ENCODE measurements around the gene SDHA.
"Not testable (repeated sequence)": the region's sequence is repeated elsewhere in the genome, so short reads cannot be mapped to it uniquely, and the experiment has no call there.

Gene SDHA

GRCh38 chr5:189976-190365 lies 28.1 kb upstream of the SDHA start:
- no peak for TF ChIP-seq POLR2A (IDR thresholded peaks at IDR 0.05; ENCODE audit: low read depth, low read length)
- DNase-seq (ENCODE audit: insufficient read length, low spot score) (no peak), FAIRE-seq (no peak)

- no peak for TF ChIP-seq POLR2A (IDR thresholded peaks at IDR 0.05; ENCODE audit: low read depth, low read length)
- DNase-seq (ENCODE audit: insufficient read length, low spot score) (no peak), FAIRE-seq (no peak)
These were observed 27.6 kb upstream of the SDHA start for GRCh38 chr5:190366-191035.

- TF ChIP-seq POLR2A (IDR thresholded peaks at IDR 0.05; ENCODE audit: low read depth, low read length), result no peak
- DNase-seq (ENCODE audit: insufficient read length, low spot score), result no peak
- FAIRE-seq, result no peak
These were observed 26.8 kb upstream of the SDHA start, which contains the start of gene LRRC14B for GRCh38 chr5:191036-191948. TSS of gene LRRC14B (plus strand) at chr5:191495. CDS start at chr5:191539, 44 bp downstream.

- no peak; the same call in 1 of the 2 replicates for TF ChIP-seq POLR2A (IDR thresholded peaks at IDR 0.05; ENCODE audit: low read depth, low read length)
- DNase-seq (ENCODE audit: insufficient read length, low spot score) (no peak), FAIRE-seq (no peak)
These were observed 26.0 kb upstream of the SDHA start for GRCh38 chr5:191949-192690.

GRCh38 chr5:192691-192969 lies 25.5 kb upstream of the SDHA start:
- no peak for FAIRE-seq
- TF ChIP-seq POLR2A (IDR thresholded peaks at IDR 0.05; ENCODE audit: low read depth, low read length), result no peak
- DNase-seq (ENCODE audit: insufficient read length, low spot score), result no peak

GRCh38 chr5:192970-193831 lies 24.9 kb upstream of the SDHA start:
- DNase-seq (ENCODE audit: insufficient read length, low spot score) (no peak), FAIRE-seq (no peak)
- no peak for TF ChIP-seq POLR2A (IDR thresholded peaks at IDR 0.05; ENCODE audit: low read depth, low read length)

- no peak for TF ChIP-seq POLR2A (IDR thresholded peaks at IDR 0.05; ENCODE audit: low read depth, low read length)
- FAIRE-seq, result no peak
- DNase-seq (ENCODE audit: insufficient read length, low spot score), result no peak
These were observed 24.0 kb upstream of the SDHA start for GRCh38 chr5:194102-194501.

GRCh38 chr5:194603-195209 lies 23.4 kb upstream of the SDHA start:
- DNase-seq (ENCODE audit: insufficient read length, low spot score), result no peak
- FAIRE-seq, result no peak
- TF ChIP-seq POLR2A (IDR thresholded peaks at IDR 0.05; ENCODE audit: low read depth, low read length), result no peak

- TF ChIP-seq POLR2A (IDR thresholded peaks at IDR 0.05; ENCODE audit: low read depth, low read length), result no peak
- DNase-seq (ENCODE audit: insufficient read length, low spot score) (no peak), FAIRE-seq (no peak)
These were observed 22.5 kb upstream of the SDHA start for GRCh38 chr5:195401-196160.

GRCh38 chr5:196350-196749 lies 21.8 kb upstream of the SDHA start:
- TF ChIP-seq POLR2A (IDR thresholded peaks at IDR 0.05; ENCODE audit: low read depth, low read length), result no peak
- FAIRE-seq (no peak), DNase-seq (ENCODE audit: insufficient read length, low spot score) (no peak)

GRCh38 chr5:197031-197430 lies 21.1 kb upstream of the SDHA start:
- not testable (repeated sequence) for DNase-seq (ENCODE audit: insufficient read length, low spot score); FAIRE-seq

- TF ChIP-seq POLR2A (IDR thresholded peaks at IDR 0.05; ENCODE audit: low read depth, low read length), result no peak
- DNase-seq (ENCODE audit: insufficient read length, low spot score) (no peak), FAIRE-seq (no peak)
These were observed 20.1 kb upstream of the SDHA start for GRCh38 chr5:197892-198489.

Measured in H54 (cell line).